ENCODE data around the gene EXOC7.
"Not testable (repeated sequence)": the region's sequence is repeated elsewhere in the genome, so short reads cannot be mapped to it uniquely, and the experiment has no call there.

Gene EXOC7

GRCh38 chr17:76087531-76087930, 16.1 kb downstream of the EXOC7 start:
- DNase-seq (ENCODE audit: low read depth) = no peak

GRCh38 chr17:76086384-76086783, 17.2 kb downstream of the EXOC7 start:
- DNase-seq (ENCODE audit: low read depth) = no peak

DNA sequence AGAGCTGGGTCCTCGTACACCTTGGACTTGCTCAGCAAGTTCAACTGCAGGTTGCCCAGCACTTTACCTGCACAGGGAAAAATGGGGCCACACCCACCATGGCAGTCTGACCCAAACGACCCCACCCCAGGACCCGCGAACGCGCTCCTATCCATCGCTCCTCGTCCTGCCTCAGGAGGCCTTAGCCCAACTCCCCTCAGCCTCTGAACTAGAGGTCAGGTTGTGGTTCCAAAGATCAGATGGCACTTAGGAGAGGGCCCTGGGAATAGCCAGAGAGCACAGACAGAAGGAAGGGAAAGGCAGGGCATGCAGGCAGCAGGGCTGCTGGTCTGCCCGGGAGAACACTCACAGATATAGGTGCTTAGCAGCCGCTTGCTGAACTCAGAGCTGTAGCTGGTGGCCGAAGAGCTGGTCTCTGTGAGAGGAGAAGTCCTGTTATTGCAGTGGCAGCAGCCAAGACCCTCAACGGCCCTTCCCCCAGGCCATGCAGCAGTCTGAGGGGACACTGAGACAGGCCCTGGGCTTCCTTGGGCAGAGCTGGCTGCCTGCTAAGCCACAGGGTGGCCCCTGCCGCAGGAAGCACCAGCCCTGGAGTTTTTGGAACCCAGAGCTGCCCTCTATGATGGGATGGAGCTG, 17.7 kb downstream of the EXOC7 start:
- DNase-seq (ENCODE audit: low read depth) = no peak

GRCh38 chr17:76085066-76085730, 18.4 kb downstream of the EXOC7 start:
- DNase-seq (ENCODE audit: low read depth) = no peak

DNA sequence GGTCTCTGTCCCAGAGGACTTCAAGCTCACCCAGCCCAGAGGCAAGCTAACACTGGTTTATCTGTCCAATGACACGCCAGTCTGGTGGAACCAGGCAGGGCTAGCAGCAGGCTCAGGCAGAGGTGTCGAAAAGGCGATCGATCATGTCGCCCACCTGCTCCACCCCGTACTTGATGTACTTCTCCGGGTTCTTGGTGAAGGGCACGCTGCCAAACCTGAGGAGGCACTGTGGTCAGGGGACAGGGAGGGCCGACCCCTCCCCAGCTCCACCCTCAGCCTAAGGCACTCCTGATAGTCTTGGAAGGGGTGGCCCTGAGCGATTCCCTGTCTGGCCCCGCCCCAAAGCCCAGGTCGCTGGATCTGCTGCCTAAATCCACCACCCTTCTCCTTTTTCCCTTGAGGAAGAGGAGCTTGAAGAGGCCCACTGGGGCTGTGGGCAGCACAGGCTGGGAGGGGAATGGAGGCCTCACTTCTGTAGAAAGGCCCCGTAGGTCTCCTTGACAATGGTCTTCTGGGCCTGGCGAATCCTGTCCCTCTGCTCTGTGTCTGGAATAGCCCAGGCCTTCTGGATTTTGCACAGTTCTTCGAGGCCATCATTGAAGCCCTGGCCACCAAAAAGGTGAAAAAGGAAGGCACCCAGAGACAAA, 19.9 kb downstream of the EXOC7 start:
- DNase-seq (ENCODE audit: low read depth) = no peak

GRCh38 chr17:76082326-76083251, 21.0 kb downstream of the EXOC7 start:
- DNase-seq (ENCODE audit: low read depth) = no peak

GRCh38 chr17:76081295-76082210, 22.0 kb downstream of the EXOC7 start:
- DNase-seq (ENCODE audit: low read depth) = no peak

DNA sequence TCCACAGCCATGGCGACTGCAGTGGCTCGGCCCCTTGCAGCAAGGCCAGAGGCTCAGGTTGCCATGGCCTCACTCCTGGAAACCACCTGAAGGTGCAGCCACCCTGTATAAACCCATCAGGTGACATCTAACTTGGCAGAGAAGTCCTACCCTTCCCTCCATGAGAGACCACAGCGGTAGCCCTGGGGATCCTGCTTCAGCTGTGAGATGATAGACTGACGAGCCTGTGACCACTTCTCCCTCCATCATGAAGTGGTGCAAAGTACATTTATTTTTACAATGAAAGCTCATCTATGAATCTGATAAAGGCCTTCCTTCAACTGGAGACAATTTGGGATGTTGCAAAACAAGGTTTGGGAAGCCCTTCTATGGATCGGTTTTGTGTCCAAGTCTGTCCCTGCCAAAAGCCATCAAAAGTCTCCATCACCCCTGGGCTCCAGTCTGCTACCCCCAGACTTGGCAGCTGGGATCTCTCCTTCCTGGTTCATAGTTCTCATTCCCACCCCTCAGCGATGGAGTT, 22.8 kb downstream of the EXOC7 start:
- no peak for DNase-seq (ENCODE audit: low read depth)

GRCh38 chr17:76079956-76080767, 23.4 kb downstream of the EXOC7 start:
- DNase-seq (ENCODE audit: low read depth) = no peak

DNA sequence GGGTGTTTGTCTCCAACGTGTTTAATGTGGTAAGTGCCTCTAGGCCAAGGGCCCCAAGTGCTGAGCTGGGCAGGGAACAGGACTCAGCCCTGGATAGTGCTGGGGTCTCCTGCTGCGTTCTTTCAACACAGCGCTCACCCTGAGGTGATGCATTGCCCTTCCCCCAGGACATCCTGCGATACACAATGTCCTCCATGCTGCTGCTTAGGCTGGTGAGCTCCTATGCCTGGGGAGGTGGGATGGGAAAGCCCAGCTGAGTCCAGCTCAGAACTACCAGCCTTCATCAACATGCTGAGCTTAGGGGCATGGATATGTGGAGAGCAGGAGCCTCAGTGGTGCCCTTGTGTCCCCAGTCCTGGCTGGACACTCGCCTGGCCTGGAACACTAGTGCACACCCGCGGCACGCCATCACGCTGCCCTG, 24.0 kb downstream of the EXOC7 start:
- DNase-seq (ENCODE audit: low read depth) = no peak

DNA sequence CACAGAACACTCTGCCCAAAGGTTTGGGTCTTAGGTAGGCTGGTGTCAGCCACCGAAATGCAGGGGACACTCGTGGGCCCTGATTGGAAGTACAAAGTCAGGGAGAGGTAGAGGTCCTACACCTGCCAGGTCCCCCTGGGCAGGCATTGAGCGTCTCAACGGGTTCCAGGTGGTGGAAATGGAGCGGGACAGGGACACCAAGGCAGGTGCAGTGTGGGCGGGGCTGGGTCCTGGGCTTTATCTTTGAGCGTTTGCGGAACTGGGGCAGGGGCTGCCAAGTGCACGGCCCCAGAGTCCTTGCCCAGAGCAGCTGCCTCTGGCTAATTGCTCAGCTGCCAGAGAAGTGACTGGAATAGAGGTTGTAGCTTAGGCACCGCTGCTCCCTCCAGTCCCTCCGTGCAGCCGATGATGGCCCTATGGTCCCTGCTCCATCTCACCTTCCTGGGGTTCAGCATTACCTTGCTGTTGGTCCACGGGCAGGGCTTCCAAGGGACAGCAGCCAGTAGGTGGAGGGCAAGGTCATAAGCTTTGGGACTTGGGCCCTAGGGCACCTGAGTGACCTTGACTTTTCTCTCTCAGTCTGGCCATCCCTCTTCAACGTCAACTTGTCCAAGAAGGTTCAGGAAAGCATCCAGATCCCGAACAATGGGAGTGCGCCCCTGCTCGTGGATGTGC, 24.6 kb downstream of the EXOC7 start, which contains the start of gene ZACN:
Gene ZACN (plus strand): TSS at position 323 of the 675 bp plus-strand sequence. CDS start 83 bp downstream, at position 406.
- DNase-seq (ENCODE audit: low read depth) = no peak

DNA sequence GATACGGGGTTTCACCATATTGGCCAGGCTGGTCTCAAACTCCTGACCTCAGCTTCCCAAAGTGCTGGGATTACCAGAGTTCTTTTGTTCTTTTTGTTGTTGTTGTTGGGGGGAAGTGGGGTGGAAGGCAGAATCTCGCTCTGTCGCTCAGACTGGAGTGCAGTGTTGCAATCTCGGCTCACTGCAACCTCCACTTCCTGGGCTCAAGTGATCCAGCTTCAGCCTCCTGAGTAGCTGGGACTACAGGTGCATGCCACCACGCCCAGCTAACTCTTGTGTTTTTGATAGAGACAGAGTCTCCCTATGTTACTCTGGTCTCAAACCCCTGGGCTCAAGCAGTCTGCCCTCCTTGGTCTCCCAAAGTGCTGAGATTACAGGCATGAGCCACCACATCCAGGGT, 25.2 kb downstream of the EXOC7 start:
- DNase-seq (ENCODE audit: low read depth) = not testable (repeated sequence)

GRCh38 chr17:76077584-76078110, 25.9 kb downstream of the EXOC7 start:
- no peak for DNase-seq (ENCODE audit: low read depth)

DNA sequence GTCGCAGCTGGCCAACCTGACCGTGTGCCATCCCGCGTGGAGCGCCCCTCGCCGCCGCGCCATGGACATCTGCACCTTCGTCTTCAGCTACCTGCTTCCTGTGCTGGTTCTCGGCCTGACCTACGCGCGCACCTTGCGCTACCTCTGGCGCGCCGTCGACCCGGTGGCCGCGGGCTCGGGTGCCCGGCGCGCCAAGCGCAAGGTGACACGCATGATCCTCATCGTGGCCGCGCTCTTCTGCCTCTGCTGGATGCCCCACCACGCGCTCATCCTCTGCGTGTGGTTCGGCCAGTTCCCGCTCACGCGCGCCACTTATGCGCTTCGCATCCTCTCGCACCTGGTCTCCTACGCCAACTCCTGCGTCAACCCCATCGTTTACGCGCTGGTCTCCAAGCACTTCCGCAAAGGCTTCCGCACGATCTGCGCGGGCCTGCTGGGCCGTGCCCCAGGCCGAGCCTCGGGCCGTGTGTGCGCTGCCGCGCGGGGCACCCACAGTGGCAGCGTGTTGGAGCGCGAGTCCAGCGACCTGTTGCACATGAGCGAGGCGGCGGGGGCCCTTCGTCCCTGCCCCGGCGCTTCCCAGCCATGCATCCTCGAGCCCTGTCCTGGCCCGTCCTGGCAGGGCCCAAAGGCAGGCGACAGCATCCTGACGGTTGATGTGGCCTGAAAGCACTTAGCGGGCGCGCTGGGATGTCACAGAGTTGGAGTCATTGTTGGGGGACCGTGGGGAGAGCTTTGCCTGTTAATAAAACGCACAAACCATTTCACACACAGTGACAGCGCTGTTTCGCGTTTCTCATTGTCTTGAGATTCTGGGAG, 26.6 kb downstream of the EXOC7 start:
- no peak for DNase-seq (ENCODE audit: low read depth)

DNA sequence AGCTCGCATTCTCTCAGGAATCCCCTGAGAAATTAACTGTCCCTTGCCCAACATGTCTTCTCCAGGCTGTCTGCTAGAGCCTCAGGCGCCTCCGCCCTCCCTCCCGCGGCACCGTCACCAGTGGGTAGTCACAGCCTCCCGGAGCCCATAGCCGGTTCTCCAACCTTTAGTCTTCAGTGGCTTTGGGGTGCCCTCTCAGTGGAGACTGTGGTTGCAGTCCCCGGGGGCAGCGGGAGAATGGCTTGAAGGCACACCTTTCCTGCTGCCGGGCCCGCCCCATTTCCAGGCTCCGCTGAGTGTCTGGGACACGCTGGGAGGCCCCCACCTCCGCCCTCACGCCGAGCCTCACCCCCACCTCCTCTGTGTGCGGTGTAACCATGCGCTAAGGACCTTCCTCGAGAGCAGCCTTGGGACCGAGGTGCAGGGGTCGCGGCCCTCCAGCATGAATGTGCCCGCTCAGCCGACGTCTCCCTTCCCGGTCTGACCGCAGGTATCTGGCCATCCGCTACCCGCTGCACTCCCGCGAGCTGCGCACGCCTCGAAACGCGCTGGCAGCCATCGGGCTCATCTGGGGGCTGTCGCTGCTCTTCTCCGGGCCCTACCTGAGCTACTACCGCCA, 27.3 kb downstream of the EXOC7 start:
- no peak for DNase-seq (ENCODE audit: low read depth)

- no peak for DNase-seq (ENCODE audit: low read depth)
These were observed 28.0 kb downstream of the EXOC7 start for GRCh38 chr17:76075364-76076145.

Measured in activated T-cell treated with anti-CD3 and anti-CD28 coated beads for 24 hours (primary cell).